ENCODE measurements around the gene FANCE. TPM values are rescaled to one million over a fixed set of nuclear protein-coding genes. Genes with fewer than 3 reads are reported as not detected.
A peak's percentile ranks its signal among the peaks of the same experiment; 100 is the strongest.

FANCE gene
- total RNA-seq, 1 experiment from 2014 or later, result 25.8 TPM

- DNase-seq (ENCODE audit: low read depth), result peak; percentile 71
These were observed 32.8 kb downstream of the FANCE start for GRCh38 chr6:35484921-35485392.

- DNase-seq (ENCODE audit: low read depth), result peak; percentile 53
These were observed 33.3 kb downstream of the FANCE start for GRCh38 chr6:35485402-35485877.

- DNase-seq (ENCODE audit: low read depth), result no peak
These were observed 34.1 kb downstream of the FANCE start for GRCh38 chr6:35486005-35486925.

- peak; percentile 67 for DNase-seq (ENCODE audit: low read depth)
These were observed 35.7 kb downstream of the FANCE start for GRCh38 chr6:35487658-35488516.

- no peak for DNase-seq (ENCODE audit: low read depth)
These were observed 36.4 kb downstream of the FANCE start for GRCh38 chr6:35488517-35488862.

- DNase-seq (ENCODE audit: low read depth), result no peak
These were observed 36.9 kb downstream of the FANCE start for GRCh38 chr6:35489066-35489465.

- peak; percentile 42 for DNase-seq (ENCODE audit: low read depth)
These were observed 38.1 kb downstream of the FANCE start for GRCh38 chr6:35489995-35490791.

- no peak for DNase-seq (ENCODE audit: low read depth)
These were observed 38.9 kb downstream of the FANCE start for GRCh38 chr6:35490821-35491557.

GRCh38 chr6:35491558-35492257, 39.6 kb downstream of the FANCE start:
- DNase-seq (ENCODE audit: low read depth), result no peak

- no peak for DNase-seq (ENCODE audit: low read depth)
These were observed 40.3 kb downstream of the FANCE start for GRCh38 chr6:35492258-35492973.

- DNase-seq (ENCODE audit: low read depth), result no peak
These were observed 40.8 kb downstream of the FANCE start for GRCh38 chr6:35492974-35493284.

GRCh38 chr6:35493307-35493983, 41.3 kb downstream of the FANCE start:
- no peak for DNase-seq (ENCODE audit: low read depth)

- DNase-seq (ENCODE audit: low read depth), result no peak
These were observed 42.0 kb downstream of the FANCE start for GRCh38 chr6:35494161-35494563.

- no peak for DNase-seq (ENCODE audit: low read depth)
These were observed 43.3 kb downstream of the FANCE start for GRCh38 chr6:35495258-35496035.

- peak; percentile 66 for DNase-seq (ENCODE audit: low read depth)
These were observed 44.1 kb downstream of the FANCE start for GRCh38 chr6:35496036-35496840.

GRCh38 chr6:35496841-35497570, 44.9 kb downstream of the FANCE start, which contains the start of gene TEAD3:
Gene TEAD3, minus strand, starts transcription at chr6:35497079.
- DNase-seq (ENCODE audit: low read depth), result peak; percentile 84

Measured in Daoy (cell line).